GM21515 (cell line): Measurements from ENCODE around the gene PNPLA7.

Experiments used
- ATAC-seq: cut with Tn5 transposase; IDR thresholded peaks from one replicate; pipeline ENCODE4 v1.9.1; 2021; ENCODE audit not compliant: unreplicated experiment

Gene PNPLA7

GRCh38 chr9:137437691-137438590, 112.3 kb downstream of the PNPLA7 start:
- no peak for ATAC-seq

GRCh38 chr9:137436761-137437600, 113.2 kb downstream of the PNPLA7 start:
- ATAC-seq = no peak

- ATAC-seq = no peak
These were observed 114.0 kb downstream of the PNPLA7 start for GRCh38 chr9:137435980-137436760.

GRCh38 chr9:137435381-137435891, 114.8 kb downstream of the PNPLA7 start:
- no peak for ATAC-seq

GRCh38 chr9:137434498-137435380, 115.5 kb downstream of the PNPLA7 start:
- ATAC-seq = no peak

- ATAC-seq = no peak
These were observed 116.2 kb downstream of the PNPLA7 start for GRCh38 chr9:137433916-137434431.

GRCh38 chr9:137433349-137433915, 116.8 kb downstream of the PNPLA7 start:
- ATAC-seq = no peak

GRCh38 chr9:137432687-137433348, 117.4 kb downstream of the PNPLA7 start:
- ATAC-seq = no peak

- no peak for ATAC-seq
These were observed 118.7 kb downstream of the PNPLA7 start for GRCh38 chr9:137431416-137431931.

GRCh38 chr9:137430723-137431415, 119.3 kb downstream of the PNPLA7 start:
- no peak for ATAC-seq

GRCh38 chr9:137429974-137430722, 120.1 kb downstream of the PNPLA7 start:
- no peak for ATAC-seq

- ATAC-seq = no peak
These were observed 120.7 kb downstream of the PNPLA7 start for GRCh38 chr9:137429546-137429890.

- ATAC-seq = no peak
These were observed 121.2 kb downstream of the PNPLA7 start for GRCh38 chr9:137428841-137429545.

GRCh38 chr9:137428311-137428630, 121.9 kb downstream of the PNPLA7 start:
- no peak for ATAC-seq

GRCh38 chr9:137427454-137428310, 122.5 kb downstream of the PNPLA7 start:
- no peak for ATAC-seq
